GM18870 (cell line): ENCODE data around the gene AJUBA.
"Not testable (repeated sequence)": the region's sequence is repeated elsewhere in the genome, so short reads cannot be mapped to it uniquely, and the experiment has no call there.

Experiments
- ATAC-seq: cut with Tn5 transposase; IDR thresholded peaks from one replicate; pipeline ENCODE4 v1.9.1; 2021; ENCODE audit warnings: moderate library complexity; ENCODE audit not compliant: unreplicated experiment

The AJUBA gene

GRCh38 chr14:22982477-22983245 lies at the start of gene AJUBA:
AJUBA (minus strand) TSS chr14:22982551; CDS start chr14:22982266, 285 bp downstream.
- ATAC-seq: no peak

- ATAC-seq: no peak
These were observed 48.6 kb upstream of the AJUBA start for GRCh38 chr14:23030936-23031335.

GRCh38 chr14:23028799-23029198 lies 46.4 kb upstream of the AJUBA start:
- ATAC-seq: no peak

- ATAC-seq: no peak
These were observed 42.9 kb upstream of the AJUBA start for GRCh38 chr14:23025151-23025814.

- ATAC-seq: no peak
These were observed 42.3 kb upstream of the AJUBA start for GRCh38 chr14:23024612-23025075.

- ATAC-seq: no peak
These were observed 41.4 kb upstream of the AJUBA start for GRCh38 chr14:23023795-23024152.

- no peak for ATAC-seq
These were observed 40.9 kb upstream of the AJUBA start for GRCh38 chr14:23023022-23023794.

- no peak for ATAC-seq
These were observed 39.6 kb upstream of the AJUBA start for GRCh38 chr14:23021889-23022442.

GRCh38 chr14:23021434-23021833 lies 39.1 kb upstream of the AJUBA start:
- no peak for ATAC-seq

- no peak for ATAC-seq
These were observed 38.1 kb upstream of the AJUBA start for GRCh38 chr14:23020143-23021128.

GRCh38 chr14:23018107-23018506 lies 35.8 kb upstream of the AJUBA start:
- no peak for ATAC-seq

- ATAC-seq: no peak
These were observed 34.7 kb upstream of the AJUBA start for GRCh38 chr14:23017091-23017490.

GRCh38 chr14:23015618-23016017 lies 33.3 kb upstream of the AJUBA start:
- no peak for ATAC-seq

- not testable (repeated sequence) for ATAC-seq
These were observed 31.4 kb upstream of the AJUBA start for GRCh38 chr14:23013749-23014054.

GRCh38 chr14:23013054-23013748 lies 30.9 kb upstream of the AJUBA start:
- ATAC-seq: no peak

GRCh38 chr14:23009939-23010726 lies 27.8 kb upstream of the AJUBA start, which contains the start of gene C14orf93:
C14orf93 (minus strand) TSS chr14:23010143; CDS start chr14:22999023, 11,120 bp downstream.
- no peak for ATAC-seq

GRCh38 chr14:23009483-23009938 lies 27.2 kb upstream of the AJUBA start:
- no peak for ATAC-seq

GRCh38 chr14:23008831-23009230 lies 26.5 kb upstream of the AJUBA start:
- no peak for ATAC-seq
